Measurements from ENCODE around the gene IQCN. TPM values are rescaled to one million over a fixed set of nuclear protein-coding genes. Genes with fewer than 3 reads are reported as not detected.

The IQCN gene
- total RNA-seq, 5 donors from 2014 or later (not counting 1 experiment from before 2014, with no cell fraction given): 4.1 to 42.8 (median 6.3) TPM

DNA sequence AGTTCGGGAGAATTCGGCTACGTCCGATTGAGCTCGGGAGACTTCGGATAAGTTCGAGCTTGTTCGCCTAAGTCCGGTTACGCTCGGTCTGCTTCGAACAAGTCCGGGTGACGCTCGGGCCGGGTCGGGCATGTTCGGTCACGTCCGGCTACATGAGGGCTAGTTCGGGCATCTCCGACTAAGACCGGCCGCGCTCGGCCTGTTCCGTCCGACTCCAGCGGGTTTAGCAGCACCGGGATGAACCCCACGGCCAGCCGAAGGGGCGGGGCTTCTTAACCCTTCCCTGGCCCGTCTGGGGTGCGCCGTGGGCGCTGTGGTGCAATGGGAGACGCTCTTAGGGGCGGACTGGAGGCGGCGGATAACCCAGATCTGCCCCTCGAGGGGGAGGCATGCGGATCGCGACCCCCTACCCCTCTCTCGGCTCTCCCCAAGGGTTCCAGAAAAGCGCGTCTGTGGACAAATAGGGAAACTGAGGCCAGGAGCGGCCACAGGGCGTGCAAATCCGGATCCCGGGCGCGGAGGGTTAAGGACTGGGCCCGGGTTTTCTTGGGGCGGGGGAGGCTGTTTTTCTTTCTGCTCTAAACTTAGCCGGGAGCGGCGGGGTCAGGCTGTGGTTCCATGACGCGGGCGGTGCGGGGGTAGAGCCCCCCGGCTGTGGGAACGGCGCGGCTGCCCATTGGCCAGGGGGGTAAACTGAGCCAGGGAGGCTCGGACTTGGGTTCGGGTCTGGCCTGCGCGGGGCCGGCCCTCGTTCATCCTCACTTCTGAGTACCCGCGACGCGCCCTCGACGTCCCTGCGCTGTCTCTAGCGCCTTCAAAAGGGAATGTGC is 49.5 kb downstream of the IQCN start:
- no peak overlapping the region for H3K27ac ChIP-seq (ENCODE audit: low read length)
- H3K4me3 ChIP-seq (ENCODE audit: control insufficient read depth in 1 of 2, extremely low read depth in 1 of 2, low read length in 1 of 2): peak overlapping the region; percentile 41 to 77
- ATAC-seq (replicated peaks in 1 of 4): peak; percentile 94 to 99 (median 97)
- Mint-ChIP-seq H3K27me3 (peaks cover 42 to 73% of the 10 kb centered on the region in 2 donors), H3K9me3 (no peaks in the 10 kb centered on the region), H3K27ac (peak overlapping the region; percentile 16 to 36), H3K4me1 (peaks cover 20 to 33% (median 22%) of the 10 kb centered on the region in 3 donors), H3K4me3 (peak overlapping the region; percentile 77 to 92 (median 81)), H3K36me3 (no peaks in the 10 kb centered on the region)
- ChIA-PET POLR2A (interaction anchor here in 1 of 2 donors (0.6 to 1.0 kb wide), 4 partner anchors 13 to 290 kb away, joined by 4 to 7 read pairs (median 5); no protein-coding TSS in a partner anchor), CTCF (interaction anchor here in 1 of 2 donors (0.5 to 1.0 kb wide), 7 partner anchors 21 to 136 kb away, joined by 3 to 8 read pairs (median 6); partner anchors contain the start of genes PIK3R2 and RAB3A)
- peak; percentile 43 to 88 (median 71) for DNase-seq
- H3K4me1 ChIP-seq (ENCODE audit: control insufficient read depth in 1 of 2, extremely low read depth in 1 of 2, insufficient read depth in 2 of 2, low read length in 2 of 2): peaks cover 3 to 29% of the 10 kb centered on the region in 2 experiments
- no peaks in the 10 kb centered on the region for H3K36me3 ChIP-seq (ENCODE audit: control insufficient read depth in 2 of 2, extremely low read depth in 1 of 2, insufficient read depth in 1 of 2, low read length in 1 of 2)
- no peaks in the 10 kb centered on the region for H3K9me3 ChIP-seq
- WGBS (ENCODE audit: insufficient coverage): 3% methylated on average over 74 of the region's 81 CpGs
- peaks cover 0 to 89% of the 10 kb centered on the region in 2 experiments for H3K27me3 ChIP-seq (replicated peaks in 1 of 2; ENCODE audit: control insufficient read depth in 2 of 2, extremely low read depth in 1 of 2, insufficient read depth in 2 of 2, low read length in 1 of 2)

DNA sequence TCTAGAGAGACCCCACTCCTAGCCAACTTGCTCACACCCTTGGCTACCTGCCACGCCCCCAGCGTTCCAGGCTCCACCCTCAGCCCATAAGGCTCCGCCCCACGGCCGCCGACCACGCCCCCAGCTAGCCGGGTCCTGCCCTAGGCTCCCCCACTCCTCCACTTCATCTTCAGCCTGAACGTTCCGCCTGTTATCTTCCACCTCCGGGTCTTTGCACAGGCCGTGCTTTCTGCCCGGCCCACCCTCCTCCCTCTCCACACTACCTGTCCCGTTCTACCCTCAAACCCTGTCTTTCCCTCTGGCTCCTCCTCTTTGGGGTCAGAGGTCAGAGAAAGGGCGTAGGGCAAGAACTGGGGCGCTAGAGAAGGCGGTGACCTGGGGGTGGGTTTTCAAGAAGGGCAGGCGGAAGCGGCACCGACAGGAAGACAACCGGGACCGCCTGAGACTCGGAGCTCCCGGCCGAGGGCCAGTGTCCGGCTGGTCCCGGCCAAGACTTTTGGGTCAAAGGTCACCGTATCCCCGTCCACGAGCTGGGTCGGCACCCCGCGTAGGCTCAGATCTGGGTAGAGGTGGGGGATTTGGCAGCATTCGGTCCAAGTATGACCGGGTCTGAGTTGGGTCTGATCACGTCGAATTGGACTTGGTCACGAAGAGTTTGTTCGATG is 50.3 kb downstream of the IQCN start:
- ATAC-seq (replicated peaks in 1 of 4): peak in 1 of 4 experiments; percentile 10
- DNase-seq: peak in 6 of 35 experiments; percentile 5 to 33 (median 20)
- no peaks in the 10 kb centered on the region for H3K36me3 ChIP-seq (ENCODE audit: control insufficient read depth in 2 of 2, extremely low read depth in 1 of 2, insufficient read depth in 1 of 2, low read length in 1 of 2)
- Mint-ChIP-seq H3K4me3 (peak overlapping the region; percentile 77 to 92 (median 81)), H3K27ac (peak overlapping the region in 1 of 2 donors; percentile 36), H3K36me3 (no peaks in the 10 kb centered on the region), H3K9me3 (no peaks in the 10 kb centered on the region), H3K27me3 (peaks cover 38 to 69% of the 10 kb centered on the region in 2 donors), H3K4me1 (peaks cover 20 to 33% (median 22%) of the 10 kb centered on the region in 3 donors)
- H3K4me3 ChIP-seq (ENCODE audit: control insufficient read depth in 1 of 2, extremely low read depth in 1 of 2, low read length in 1 of 2): peak overlapping the region; percentile 41 to 77
- no peak overlapping the region for H3K27ac ChIP-seq (ENCODE audit: low read length)
- WGBS (ENCODE audit: insufficient coverage): 8% methylated on average over 36 of the region's 39 CpGs
- POLR2A ChIA-PET: interaction anchor here in 1 of 2 donors (0.6 to 1.0 kb wide), 4 partner anchors 12 to 289 kb away, joined by 4 to 7 read pairs (median 5); no protein-coding TSS in a partner anchor
- peaks cover 0 to 89% of the 10 kb centered on the region in 2 experiments for H3K27me3 ChIP-seq (replicated peaks in 1 of 2; ENCODE audit: control insufficient read depth in 2 of 2, extremely low read depth in 1 of 2, insufficient read depth in 2 of 2, low read length in 1 of 2)
- H3K4me1 ChIP-seq (ENCODE audit: control insufficient read depth in 1 of 2, extremely low read depth in 1 of 2, insufficient read depth in 2 of 2, low read length in 2 of 2): peaks cover 3 to 29% of the 10 kb centered on the region in 2 experiments
- no peaks in the 10 kb centered on the region for H3K9me3 ChIP-seq
- CTCF ChIA-PET: interaction anchor here in 1 of 2 donors (0.5 to 1.0 kb wide), 7 partner anchors 20 to 135 kb away, joined by 3 to 8 read pairs (median 6); partner anchors contain the start of genes PIK3R2 and RAB3A

DNA sequence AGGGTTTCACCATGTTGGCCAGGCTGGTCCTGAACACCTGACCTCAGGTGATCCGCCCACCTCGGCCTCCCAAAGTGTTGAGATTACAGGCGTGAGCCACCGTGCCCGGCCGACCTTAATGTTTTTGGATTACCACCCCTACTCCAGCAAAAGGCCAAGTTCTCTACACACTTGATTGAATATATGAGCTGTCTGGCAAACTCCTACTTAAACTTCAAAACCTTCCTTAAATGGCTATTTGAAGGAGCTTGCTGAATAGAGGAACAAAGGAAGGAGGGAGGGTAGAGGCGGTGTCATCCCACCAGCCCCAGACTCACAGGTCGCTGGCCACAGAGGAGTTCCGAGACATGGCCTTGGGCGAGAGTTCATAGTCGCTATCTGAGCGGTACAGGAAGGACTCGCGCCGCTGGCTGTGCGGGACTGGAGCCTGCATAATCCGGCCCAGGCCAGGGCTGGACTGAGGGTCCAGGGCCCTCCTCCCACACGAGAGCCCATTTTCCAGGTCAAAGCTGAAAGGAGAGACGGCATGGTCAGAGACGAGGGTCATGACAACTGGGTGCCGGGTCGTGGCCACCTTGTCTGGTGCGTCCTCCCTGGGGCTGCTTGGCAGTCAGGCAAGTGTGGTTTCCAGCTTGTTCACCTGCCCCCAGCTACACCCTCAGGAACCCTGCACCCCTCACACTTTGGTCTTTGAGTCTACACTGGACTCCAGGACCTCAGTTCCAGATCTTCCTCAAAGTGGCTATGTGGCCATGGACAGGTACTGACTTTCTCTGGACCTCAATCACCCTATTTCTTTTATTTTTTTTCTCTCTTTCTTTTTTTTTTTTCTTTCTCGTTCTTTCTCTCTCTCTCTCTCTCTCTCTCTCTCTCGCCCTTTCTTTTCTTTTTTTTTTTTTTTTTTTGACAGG is 52.2 kb downstream of the IQCN start:
- Histone ChIP-seq H3K9me3 (no peaks in the 10 kb centered on the region), H3K4me1 (ENCODE audit: control insufficient read depth in 1 of 2, extremely low read depth in 1 of 2, insufficient read depth in 2 of 2, low read length in 2 of 2) (peaks cover 3 to 29% of the 10 kb centered on the region in 2 experiments), H3K27me3 (replicated peaks in 1 of 2; ENCODE audit: control insufficient read depth in 2 of 2, extremely low read depth in 1 of 2, insufficient read depth in 2 of 2, low read length in 1 of 2) (peaks cover 0 to 83% of the 10 kb centered on the region in 2 experiments), H3K36me3 (ENCODE audit: control insufficient read depth in 2 of 2, extremely low read depth in 1 of 2, insufficient read depth in 1 of 2, low read length in 1 of 2) (no peaks in the 10 kb centered on the region), H3K27ac (ENCODE audit: low read length) (no peak overlapping the region), H3K4me3 (ENCODE audit: control insufficient read depth in 1 of 2, extremely low read depth in 1 of 2, low read length in 1 of 2) (no peak overlapping the region)
- peaks cover 17 to 30% (median 20%) of the 10 kb centered on the region in 3 donors for H3K4me1 Mint-ChIP-seq
- peaks cover 31 to 58% of the 10 kb centered on the region in 2 donors for H3K27me3 Mint-ChIP-seq
- WGBS (ENCODE audit: insufficient coverage): 87% methylated on average over 15 of the region's 25 CpGs
- POLR2A ChIA-PET: interaction anchor here in 1 of 2 donors (0.6 kb wide), 1 partner anchor 10 kb away, joined by 4 read pairs; no protein-coding TSS in a partner anchor
- CTCF ChIA-PET: interaction anchor here (0.6 to 0.7 kb wide), 2 partner anchors 47 to 139 kb away, joined by 3 to 4 read pairs; no protein-coding TSS in a partner anchor
- no peak for ATAC-seq (replicated peaks in 1 of 4)
- H3K4me3 Mint-ChIP-seq: no peak overlapping the region
- no peak for DNase-seq
- H3K27ac Mint-ChIP-seq: no peak overlapping the region
- H3K36me3 Mint-ChIP-seq: no peaks in the 10 kb centered on the region
- H3K9me3 Mint-ChIP-seq: no peaks in the 10 kb centered on the region

DNA sequence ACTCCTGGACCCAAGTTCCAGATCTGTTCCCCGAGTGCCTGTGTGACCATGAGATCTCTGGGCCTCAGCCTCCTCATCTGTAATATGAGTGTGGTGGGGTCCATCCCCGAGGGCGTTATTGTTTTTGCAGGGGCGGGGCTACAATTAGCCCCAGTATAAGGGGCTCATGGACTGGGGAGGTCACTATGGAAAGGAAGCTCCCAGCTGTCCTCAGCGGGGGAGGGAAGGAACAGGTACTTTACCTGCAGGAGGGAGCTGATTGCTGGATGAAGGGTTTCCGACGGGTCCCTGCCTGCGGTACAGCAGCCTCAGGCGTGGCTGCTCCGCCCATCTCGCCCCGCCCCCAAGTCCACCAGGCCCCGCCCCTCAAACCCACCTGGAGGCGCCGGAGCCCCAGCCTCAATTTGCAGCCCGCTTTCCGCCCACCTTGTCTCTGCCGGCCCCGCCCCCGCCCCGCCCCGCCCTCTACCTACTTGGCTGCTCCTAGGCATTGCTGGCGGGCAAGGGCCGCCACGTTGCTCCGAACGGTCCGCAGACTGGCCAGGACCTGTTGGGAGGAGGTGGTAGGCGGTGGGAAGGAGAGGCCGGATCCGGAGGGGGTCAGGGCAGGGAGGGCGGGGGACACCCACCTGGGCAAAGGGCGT is 53.5 kb downstream of the IQCN start:
- ChIA-PET POLR2A (interaction anchor here in 1 of 2 donors (0.6 kb wide), 1 partner anchor 9 kb away, joined by 5 read pairs; no protein-coding TSS in a partner anchor), CTCF (interaction anchor here in 1 of 2 donors (0.5 kb wide), 1 partner anchor 12 kb away, joined by 3 read pairs; no protein-coding TSS in a partner anchor)
- peaks cover 16 to 23% (median 18%) of the 10 kb centered on the region in 3 donors for H3K4me1 Mint-ChIP-seq
- ATAC-seq (replicated peaks in 1 of 4): no peak
- H3K4me1 ChIP-seq (ENCODE audit: control insufficient read depth in 1 of 2, extremely low read depth in 1 of 2, insufficient read depth in 2 of 2, low read length in 2 of 2): peaks cover 3 to 25% of the 10 kb centered on the region in 2 experiments
- no peaks in the 10 kb centered on the region for H3K9me3 ChIP-seq
- no peaks in the 10 kb centered on the region for H3K36me3 ChIP-seq (ENCODE audit: control insufficient read depth in 2 of 2, extremely low read depth in 1 of 2, insufficient read depth in 1 of 2, low read length in 1 of 2)
- H3K27me3 Mint-ChIP-seq: peaks cover 25 to 48% of the 10 kb centered on the region in 2 donors
- no peak overlapping the region for H3K27ac ChIP-seq (ENCODE audit: low read length)
- H3K27me3 ChIP-seq (replicated peaks in 1 of 2; ENCODE audit: control insufficient read depth in 2 of 2, extremely low read depth in 1 of 2, insufficient read depth in 2 of 2, low read length in 1 of 2): peaks cover 0 to 71% of the 10 kb centered on the region in 2 experiments
- no peak overlapping the region for H3K4me3 Mint-ChIP-seq
- H3K4me3 ChIP-seq (ENCODE audit: control insufficient read depth in 1 of 2, extremely low read depth in 1 of 2, low read length in 1 of 2): no peak overlapping the region
- H3K9me3 Mint-ChIP-seq: no peaks in the 10 kb centered on the region
- no peaks in the 10 kb centered on the region for H3K36me3 Mint-ChIP-seq
- H3K27ac Mint-ChIP-seq: no peak overlapping the region
- peak in 1 of 35 experiments; percentile 18 for DNase-seq
- 6% methylated on average over 6 of the region's 33 CpGs for WGBS (ENCODE audit: insufficient coverage)

DNA sequence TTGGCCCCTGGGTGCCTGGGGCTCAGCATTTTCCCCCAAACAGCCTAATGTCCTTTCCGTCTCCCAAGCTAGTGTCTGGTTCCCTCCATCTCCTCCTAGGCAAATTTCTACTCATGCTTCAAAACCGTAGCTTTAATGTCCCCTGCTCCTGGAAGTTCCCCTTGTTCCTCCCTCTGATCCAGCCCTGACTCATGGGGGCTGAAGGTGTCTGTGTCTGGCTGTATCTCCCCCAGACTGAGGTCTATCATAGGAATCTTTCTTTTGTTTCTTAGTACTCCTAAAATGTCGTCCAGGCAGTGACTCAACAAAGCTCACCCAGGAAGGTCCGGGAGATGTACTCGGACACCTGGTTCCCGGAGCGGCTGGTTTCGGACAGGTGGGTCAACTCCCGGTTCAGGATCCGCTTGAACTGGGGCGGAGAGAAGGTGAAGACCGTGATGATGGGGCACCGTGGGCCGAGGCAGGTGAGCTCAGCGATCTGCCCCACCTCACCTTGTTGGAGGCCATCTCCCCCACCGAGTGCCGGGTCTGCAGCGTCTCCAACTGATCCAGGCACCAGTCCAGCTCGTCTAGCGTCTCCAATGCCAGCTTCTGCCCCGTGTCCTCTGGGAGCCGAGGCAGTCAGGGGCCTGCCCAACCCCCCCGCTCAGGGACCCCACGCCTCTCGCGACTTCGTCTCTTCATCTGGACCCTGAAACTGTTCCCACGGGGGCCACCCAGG is 54.2 kb downstream of the IQCN start:
- DNase-seq (no peak), ATAC-seq (replicated peaks in 1 of 4) (no peak)
- peaks cover 10 to 17% (median 14%) of the 10 kb centered on the region in 3 donors for H3K4me1 Mint-ChIP-seq
- CTCF ChIA-PET: no interaction called here
- peaks cover 18 to 41% of the 10 kb centered on the region in 2 donors for H3K27me3 Mint-ChIP-seq
- POLR2A ChIA-PET: interaction anchor here in 1 of 2 donors (0.6 to 0.7 kb wide), 2 partner anchors 8 to 1322 kb away, joined by 3 to 5 read pairs; no protein-coding TSS in a partner anchor
- H3K9me3 Mint-ChIP-seq: no peaks in the 10 kb centered on the region
- no peaks in the 10 kb centered on the region for H3K36me3 ChIP-seq (ENCODE audit: control insufficient read depth in 2 of 2, extremely low read depth in 1 of 2, insufficient read depth in 1 of 2, low read length in 1 of 2)
- WGBS (ENCODE audit: insufficient coverage): 73% methylated on average over 24 of the region's 28 CpGs
- peaks cover 3 to 18% of the 10 kb centered on the region in 2 experiments for H3K4me1 ChIP-seq (ENCODE audit: control insufficient read depth in 1 of 2, extremely low read depth in 1 of 2, insufficient read depth in 2 of 2, low read length in 2 of 2)
- H3K27me3 ChIP-seq (replicated peaks in 1 of 2; ENCODE audit: control insufficient read depth in 2 of 2, extremely low read depth in 1 of 2, insufficient read depth in 2 of 2, low read length in 1 of 2): peaks cover 0 to 64% of the 10 kb centered on the region in 2 experiments
- H3K9me3 ChIP-seq: no peaks in the 10 kb centered on the region
- H3K4me3 Mint-ChIP-seq: no peak overlapping the region
- H3K27ac ChIP-seq (ENCODE audit: low read length): no peak overlapping the region
- H3K36me3 Mint-ChIP-seq: no peaks in the 10 kb centered on the region
- H3K4me3 ChIP-seq (ENCODE audit: control insufficient read depth in 1 of 2, extremely low read depth in 1 of 2, low read length in 1 of 2): no peak overlapping the region
- H3K27ac Mint-ChIP-seq: no peak overlapping the region
